ENCODE results near the gene NUDT16. TPM values are rescaled to one million over a fixed set of nuclear protein-coding genes. Genes with fewer than 3 reads are reported as not detected.

NUDT16 gene
- total and polyA plus RNA-seq, 8 donors = 24.7 to 34.4 (median 29.5) TPM

DNA sequence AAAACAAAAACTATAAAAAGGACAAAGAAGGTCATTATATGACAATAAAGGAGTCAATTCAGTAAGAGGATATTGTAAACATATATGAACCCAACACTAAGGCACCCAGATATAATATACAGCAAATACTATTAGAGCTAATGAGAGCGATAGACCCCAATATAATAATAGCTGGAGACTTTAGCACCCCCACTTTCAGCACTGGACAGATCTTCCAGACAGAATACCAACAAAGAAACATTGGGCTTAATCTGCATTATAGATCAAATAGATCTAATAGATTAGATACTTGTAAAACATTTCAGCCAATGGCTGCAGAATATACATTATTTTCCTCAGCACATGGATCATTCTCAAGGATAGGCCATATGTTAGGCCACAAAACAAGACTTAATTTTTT, 53.4 kb downstream of the NUDT16 start:
- Histone ChIP-seq H3K27ac (no peak overlapping the region), H3K4me3 (no peak overlapping the region), H3K9me3 (peaks cover 0 to 2% of the 10 kb centered on the region in 2 donors), H3K4me1 (no peaks in the 10 kb centered on the region), H3K36me3 (no peaks in the 10 kb centered on the region), H3K27me3 (no peaks in the 10 kb centered on the region)
- intact Hi-C loops (cut with DNase I) = no loop called here
- no peak for DNase-seq
- TF ChIP-seq, protein P1, sequence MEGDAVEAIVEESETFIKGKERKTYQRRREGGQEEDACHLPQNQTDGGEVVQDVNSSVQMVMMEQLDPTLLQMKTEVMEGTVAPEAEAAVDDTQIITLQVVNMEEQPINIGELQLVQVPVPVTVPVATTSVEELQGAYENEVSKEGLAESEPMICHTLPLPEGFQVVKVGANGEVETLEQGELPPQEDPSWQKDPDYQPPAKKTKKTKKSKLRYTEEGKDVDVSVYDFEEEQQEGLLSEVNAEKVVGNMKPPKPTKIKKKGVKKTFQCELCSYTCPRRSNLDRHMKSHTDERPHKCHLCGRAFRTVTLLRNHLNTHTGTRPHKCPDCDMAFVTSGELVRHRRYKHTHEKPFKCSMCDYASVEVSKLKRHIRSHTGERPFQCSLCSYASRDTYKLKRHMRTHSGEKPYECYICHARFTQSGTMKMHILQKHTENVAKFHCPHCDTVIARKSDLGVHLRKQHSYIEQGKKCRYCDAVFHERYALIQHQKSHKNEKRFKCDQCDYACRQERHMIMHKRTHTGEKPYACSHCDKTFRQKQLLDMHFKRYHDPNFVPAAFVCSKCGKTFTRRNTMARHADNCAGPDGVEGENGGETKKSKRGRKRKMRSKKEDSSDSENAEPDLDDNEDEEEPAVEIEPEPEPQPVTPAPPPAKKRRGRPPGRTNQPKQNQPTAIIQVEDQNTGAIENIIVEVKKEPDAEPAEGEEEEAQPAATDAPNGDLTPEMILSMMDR (IDR thresholded peaks at IDR 0.05) = no peak
- ATAC-seq = no peak

Other genes starting within 250 kb of the NUDT16 start
- 10 to 100 TPM; 55.6 to 76.5 TPM for gene MRPL3, start 121.2 kb downstream of the NUDT16 start, total RNA-seq
- 10 to 100 TPM; 77.4 to 86.4 (median 80.0) TPM for gene MRPL3, start 121.2 kb downstream of the NUDT16 start, polyA plus RNA-seq (ENCODE audit: insufficient read length in 6 of 6)

Measured in left lung (tissue), 10 donors.